Measurements from ENCODE around the gene GPD2.

GPD2 gene

DNA sequence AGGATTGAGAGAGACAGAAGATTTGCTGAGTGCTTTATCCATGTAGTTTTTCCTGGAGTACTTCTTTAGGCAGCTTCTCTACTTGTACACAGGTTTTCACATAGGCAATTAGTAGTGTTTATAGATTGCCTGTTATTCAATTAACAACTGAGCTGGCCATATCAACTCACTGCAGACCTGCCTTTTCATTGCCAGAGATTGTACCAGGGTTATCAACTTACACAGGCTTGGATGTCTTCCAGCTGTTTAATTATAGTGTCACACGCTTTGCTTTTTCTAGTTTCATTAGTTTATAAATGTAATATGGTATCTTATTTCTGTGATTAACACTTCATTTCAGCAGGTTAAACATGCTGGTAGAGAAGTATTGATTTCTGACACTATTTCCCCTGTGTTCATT, 125.9 kb downstream of the GPD2 start:
- no peak overlapping the region for H3K4me3 ChIP-seq (ENCODE audit: low read length)
- TF ChIP-seq, protein P1, sequence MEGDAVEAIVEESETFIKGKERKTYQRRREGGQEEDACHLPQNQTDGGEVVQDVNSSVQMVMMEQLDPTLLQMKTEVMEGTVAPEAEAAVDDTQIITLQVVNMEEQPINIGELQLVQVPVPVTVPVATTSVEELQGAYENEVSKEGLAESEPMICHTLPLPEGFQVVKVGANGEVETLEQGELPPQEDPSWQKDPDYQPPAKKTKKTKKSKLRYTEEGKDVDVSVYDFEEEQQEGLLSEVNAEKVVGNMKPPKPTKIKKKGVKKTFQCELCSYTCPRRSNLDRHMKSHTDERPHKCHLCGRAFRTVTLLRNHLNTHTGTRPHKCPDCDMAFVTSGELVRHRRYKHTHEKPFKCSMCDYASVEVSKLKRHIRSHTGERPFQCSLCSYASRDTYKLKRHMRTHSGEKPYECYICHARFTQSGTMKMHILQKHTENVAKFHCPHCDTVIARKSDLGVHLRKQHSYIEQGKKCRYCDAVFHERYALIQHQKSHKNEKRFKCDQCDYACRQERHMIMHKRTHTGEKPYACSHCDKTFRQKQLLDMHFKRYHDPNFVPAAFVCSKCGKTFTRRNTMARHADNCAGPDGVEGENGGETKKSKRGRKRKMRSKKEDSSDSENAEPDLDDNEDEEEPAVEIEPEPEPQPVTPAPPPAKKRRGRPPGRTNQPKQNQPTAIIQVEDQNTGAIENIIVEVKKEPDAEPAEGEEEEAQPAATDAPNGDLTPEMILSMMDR (conservative IDR thresholded peaks at IDR 0.05; ENCODE audit: low read length), result no peak
- DNase-seq (ENCODE audit: low read depth), result no peak

DNA sequence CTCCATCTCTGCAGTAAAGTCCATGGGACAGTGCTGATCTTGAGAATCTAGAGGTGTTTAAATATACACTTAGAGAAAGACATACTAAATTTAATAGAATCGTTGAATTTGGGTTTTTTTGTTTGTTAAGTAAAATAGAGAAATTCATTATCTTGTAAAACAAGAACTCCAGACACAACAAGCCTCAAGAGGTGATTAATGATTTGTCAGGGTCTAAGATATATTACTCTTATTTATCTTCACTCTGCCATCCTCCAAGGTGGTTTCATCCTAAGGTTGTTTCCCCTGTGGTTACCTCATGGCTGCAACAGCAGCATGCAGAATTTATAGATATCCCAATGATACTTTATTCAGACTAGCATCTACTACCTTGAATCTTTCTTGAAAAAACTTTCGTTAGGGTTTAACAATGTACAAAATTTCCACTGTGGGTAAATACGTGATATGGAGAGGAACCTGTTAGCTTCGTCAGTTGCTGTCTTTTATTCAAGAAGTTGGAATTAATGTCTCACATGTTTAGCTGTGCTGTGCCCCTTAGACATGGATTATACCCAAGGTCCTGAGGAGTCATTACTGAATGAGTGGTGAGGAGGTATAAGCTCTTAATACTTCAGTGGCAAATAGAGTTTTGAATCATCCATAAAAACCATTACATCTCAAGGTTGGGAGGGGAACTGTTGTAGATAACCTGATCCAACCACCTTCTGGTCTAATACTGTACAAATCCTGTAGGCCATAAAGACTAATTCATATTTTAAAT, 128.0 kb downstream of the GPD2 start:
- TF ChIP-seq, protein P1 (conservative IDR thresholded peaks at IDR 0.05; ENCODE audit: low read length), result no peak
- DNase-seq (ENCODE audit: low read depth), result no peak
- no peak overlapping the region for H3K4me3 ChIP-seq (ENCODE audit: low read length)

DNA sequence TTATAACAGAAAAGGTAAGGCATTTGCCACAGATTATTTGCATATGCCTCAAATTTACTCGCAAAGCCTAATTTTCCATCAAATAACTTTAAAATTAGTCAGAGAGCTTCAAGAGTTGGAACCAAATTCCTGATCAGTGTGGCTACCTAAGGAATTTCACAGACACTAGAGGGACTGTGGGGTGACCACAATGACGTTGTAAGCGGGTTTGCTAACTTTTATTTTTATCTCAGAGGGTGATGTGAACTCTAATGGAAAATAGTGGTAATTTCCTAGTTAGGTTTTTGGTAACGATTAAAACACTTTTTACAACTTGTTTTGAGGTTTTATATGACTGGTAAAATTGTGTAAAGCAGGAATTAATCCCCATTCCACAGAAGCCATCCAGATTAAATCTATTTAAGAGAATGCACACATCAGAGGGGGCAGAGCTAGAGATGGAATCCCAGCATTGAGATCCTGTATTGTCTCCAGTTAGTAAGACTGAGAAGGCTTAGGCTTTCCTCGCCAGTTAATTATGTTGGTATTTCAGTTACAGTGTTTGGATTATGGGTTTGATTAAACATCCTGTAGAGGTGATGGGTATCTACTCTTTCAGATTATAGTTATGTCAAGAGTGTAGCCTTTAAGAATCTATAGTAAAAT, 129.0 kb downstream of the GPD2 start:
- DNase-seq (ENCODE audit: low read depth), result peak; percentile 96
- no peak overlapping the region for H3K4me3 ChIP-seq (ENCODE audit: low read length)
- TF ChIP-seq, protein P1 (conservative IDR thresholded peaks at IDR 0.05; ENCODE audit: low read length), result no peak

DNA sequence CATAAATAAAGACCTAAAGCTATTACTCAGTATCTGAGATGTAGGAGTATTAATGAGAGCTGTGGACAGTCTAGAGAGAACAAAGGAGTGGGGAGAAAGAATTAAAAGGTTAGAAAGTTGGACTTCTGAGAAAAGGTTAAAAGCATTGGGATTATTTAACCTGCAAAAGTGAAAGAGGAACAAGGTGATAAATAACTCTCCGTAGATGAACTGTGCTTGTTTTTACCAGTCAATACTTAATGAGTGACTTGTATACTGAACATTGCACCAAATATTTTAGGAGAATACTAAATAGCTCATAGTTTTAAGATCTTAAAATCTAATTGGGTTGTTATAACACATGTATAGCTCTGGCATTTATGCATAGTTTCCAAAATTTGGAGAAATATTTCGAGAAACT, 137.5 kb downstream of the GPD2 start:
- H3K4me3 ChIP-seq (ENCODE audit: low read length), result no peak overlapping the region
- DNase-seq (ENCODE audit: low read depth), result no peak
- TF ChIP-seq, protein P1 (conservative IDR thresholded peaks at IDR 0.05; ENCODE audit: low read length), result no peak

DNA sequence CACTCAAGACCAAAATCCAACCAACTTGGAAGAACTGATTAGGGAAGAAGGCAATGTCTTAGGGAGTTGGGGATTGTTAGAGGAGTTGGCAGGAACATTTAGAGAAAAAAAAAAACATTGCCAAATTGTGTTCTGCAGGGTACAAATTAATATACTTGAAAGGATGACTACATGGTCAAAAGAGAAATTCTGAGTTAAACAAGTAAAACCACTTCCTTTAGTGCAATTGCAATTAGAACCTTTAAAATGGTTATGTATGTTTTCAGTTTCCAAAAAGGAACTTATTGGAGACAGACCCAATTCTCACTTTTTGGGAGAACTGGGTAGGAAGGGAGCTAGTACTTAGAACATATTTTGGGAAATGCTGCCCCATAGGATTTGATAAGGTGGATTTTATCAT, 137.9 kb downstream of the GPD2 start:
- TF ChIP-seq, protein P1 (conservative IDR thresholded peaks at IDR 0.05; ENCODE audit: low read length), result no peak
- H3K4me3 ChIP-seq (ENCODE audit: low read length), result no peak overlapping the region
- DNase-seq (ENCODE audit: low read depth), result no peak

DNA sequence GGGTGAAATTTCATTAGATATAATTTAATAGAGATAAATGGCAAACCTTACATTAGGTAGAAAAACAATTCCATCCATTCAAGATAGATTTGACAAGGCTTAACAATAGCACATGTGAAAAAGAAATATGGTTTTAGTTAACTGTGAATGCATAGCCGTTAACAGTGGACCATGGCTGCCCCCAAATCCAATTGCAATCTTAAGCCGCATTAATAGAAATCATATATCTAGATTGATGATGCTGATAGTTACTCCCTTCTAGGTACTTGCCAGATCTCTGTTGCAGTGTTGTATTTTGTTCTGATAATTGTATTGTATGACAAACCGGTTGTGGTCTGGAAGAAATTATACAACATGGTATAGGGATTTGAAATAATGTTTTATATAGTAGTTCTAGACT, 139.8 kb downstream of the GPD2 start:
- TF ChIP-seq, protein P1 (conservative IDR thresholded peaks at IDR 0.05; ENCODE audit: low read length), result no peak
- H3K4me3 ChIP-seq (ENCODE audit: low read length), result no peak overlapping the region
- DNase-seq (ENCODE audit: low read depth), result no peak

DNA sequence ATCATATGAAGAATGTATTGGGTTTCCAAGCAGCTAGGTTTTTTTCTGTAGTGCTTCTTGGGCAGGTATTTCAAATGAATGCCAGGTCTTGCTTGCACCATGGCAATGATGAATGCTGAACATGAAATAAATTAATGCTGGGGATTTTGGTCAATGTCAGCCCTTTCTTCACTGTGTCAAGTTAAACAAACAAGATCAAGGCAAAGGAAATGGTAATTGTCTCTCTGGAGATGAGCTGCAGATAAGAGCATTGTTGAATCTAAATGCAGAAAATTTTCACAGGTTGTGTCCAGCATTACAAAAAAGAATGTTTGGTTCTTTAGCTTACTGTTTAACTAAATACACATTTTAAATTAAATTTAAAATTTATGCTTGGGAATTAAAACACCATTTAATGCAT, 144.3 kb downstream of the GPD2 start:
- DNase-seq (ENCODE audit: low read depth), result no peak

More for the DNA sequence above, 144.3 kb downstream of the GPD2 start:
- TF ChIP-seq, protein P1 (conservative IDR thresholded peaks at IDR 0.05; ENCODE audit: low read length), result no peak
- H3K4me3 ChIP-seq (ENCODE audit: low read length), result no peak overlapping the region

Data from AG10803 (cell line).